SK-N-SH treated with all-trans-retinoic acid at 6 μM for 48 hours (cell line): ENCODE results near the gene SPAG4.

Experiments used
- ATAC-seq: fragments of 200-7000 bp; cut with Tn5 transposase; 3 replicates; pipeline ENCODE4 v1.9.1; 2020; ENCODE audit warnings: mild to moderate bottlenecking, moderate library complexity
- ARNTL ChIP-seq: fragments of 450-650 bp; formaldehyde crosslinking; IDR thresholded peaks from 2 replicates; pipeline ENCODE4 v1.5.0; 2020; ENCODE audit warnings: low read depth, mild to moderate bottlenecking, moderate library complexity, borderline replicate concordance
- BACH2 ChIP-seq: fragments of 250-450 bp; sonication (Bioruptor Pico); IDR thresholded peaks from 2 replicates; pipeline ENCODE4 v1.9.0; 2021; ENCODE audit warnings: mild to moderate bottlenecking, borderline replicate concordance
- CREB5 ChIP-seq: fragments of 250-450 bp; sonication (Bioruptor Pico); IDR thresholded peaks from 2 replicates; pipeline ENCODE4 v1.5.1; 2020; ENCODE audit warnings: low read depth, mild to moderate bottlenecking, moderate library complexity
- CSDC2 ChIP-seq: fragments of 250-450 bp; sonication (Bioruptor Pico); IDR thresholded peaks from 2 replicates; pipeline ENCODE4 v1.5.0; 2020; ENCODE audit warnings: mild to moderate bottlenecking, moderate library complexity
- CSRNP3 ChIP-seq: fragments of 250-450 bp; sonication (Bioruptor Pico); IDR thresholded peaks from 2 replicates; pipeline ENCODE4 v1.5.1; 2021; ENCODE audit warnings: mild to moderate bottlenecking, moderate library complexity
- ISL1 ChIP-seq: fragments of 250-450 bp; sonication (Bioruptor Pico); IDR thresholded peaks from 2 replicates; pipeline ENCODE4 v2.1.2; 2022; ENCODE audit warnings: mild to moderate bottlenecking, moderate library complexity
- OSR1 ChIP-seq: fragments of 250-450 bp; sonication (Bioruptor Pico); IDR thresholded peaks from 2 replicates; pipeline ENCODE4 v1.8.0; 2022; ENCODE audit warnings: moderate library complexity, mild to moderate bottlenecking, inconsistent platforms
- PATZ1 ChIP-seq: fragments of 250-450 bp; sonication (Bioruptor Pico); IDR thresholded peaks from 2 replicates; pipeline ENCODE4 v1.8.0; 2020; ENCODE audit warnings: mild to moderate bottlenecking, moderate library complexity, borderline replicate concordance
- POU6F1 ChIP-seq: fragments of 250-450 bp; sonication (Bioruptor Pico); IDR thresholded peaks from 2 replicates; pipeline ENCODE4 v1.8.0; 2021; ENCODE audit warnings: low read depth, mild to moderate bottlenecking, moderate library complexity, borderline replicate concordance
- PPARA ChIP-seq: fragments of 250-450 bp; sonication (Bioruptor Pico); IDR thresholded peaks from 2 replicates; pipeline ENCODE4 v1.5.0; 2020; ENCODE audit warnings: mild to moderate bottlenecking, borderline replicate concordance
- SNAI2 ChIP-seq: fragments of 250-450 bp; sonication (Bioruptor Pico); IDR thresholded peaks from 2 replicates; pipeline ENCODE4 v1.5.0; 2020; ENCODE audit warnings: mild to moderate bottlenecking, moderate library complexity
- TCF4 ChIP-seq: fragments of 250-450 bp; sonication (Bioruptor Pico); IDR thresholded peaks from 2 replicates; pipeline ENCODE4 v1.8.0; 2021; ENCODE audit warnings: mild to moderate bottlenecking, moderate library complexity, borderline replicate concordance
- TOX ChIP-seq: fragments of 250-450 bp; sonication (Bioruptor Pico); IDR thresholded peaks from 2 replicates; pipeline ENCODE4 v1.8.0; 2021; ENCODE audit warnings: mild to moderate bottlenecking, moderate library complexity, borderline replicate concordance
- ZFP3 ChIP-seq: fragments of 250-450 bp; sonication (Bioruptor Pico); IDR thresholded peaks from 2 replicates; pipeline ENCODE4 v1.5.0; 2020; ENCODE audit warnings: mild to moderate bottlenecking, moderate library complexity
- ZFP30 ChIP-seq: fragments of 450-650 bp; formaldehyde crosslinking; IDR thresholded peaks from 2 replicates; pipeline ENCODE4 v1.5.0; 2022; ENCODE audit warnings: mild to moderate bottlenecking, moderate library complexity
- ZNF565 ChIP-seq: fragments of 450-650 bp; formaldehyde crosslinking; conservative IDR thresholded peaks from 2 replicates; pipeline ENCODE4 v1.5.0; 2020; ENCODE audit warnings: low read depth, mild to moderate bottlenecking, moderate library complexity
- ZNF8 ChIP-seq: fragments of 450-650 bp; formaldehyde crosslinking; IDR thresholded peaks from 2 replicates; pipeline ENCODE4 v1.5.0; 2020; ENCODE audit warnings: mild to moderate bottlenecking, moderate library complexity

Gene SPAG4

GRCh38 chr20:35606127-35606526 lies 9.5 kb upstream of the SPAG4 start (continued):
- TF ChIP-seq POU6F1 (CRISPR knock-in tag), result no peak
- TF ChIP-seq CREB5 (CRISPR knock-in tag), result no peak
- TF ChIP-seq BACH2, result no peak
- no peak for TF ChIP-seq ARNTL
- TF ChIP-seq, all 23 proteins: peak for 0

GRCh38 chr20:35607003-35607735 lies 8.5 kb upstream of the SPAG4 start:
- TF ChIP-seq CSDC2 (CRISPR knock-in tag) (no peak), OSR1 (no peak), ZFP30 (no peak), POU6F1 (CRISPR knock-in tag) (no peak), ISL1 (CRISPR knock-in tag) (no peak), ZNF565 (CRISPR knock-in tag) (no peak), SNAI2 (CRISPR knock-in tag) (no peak), PPARA (no peak), TOX (CRISPR knock-in tag) (no peak), ZNF8 (CRISPR knock-in tag) (no peak), ZFP3 (CRISPR knock-in tag) (no peak), PATZ1 (CRISPR knock-in tag) (no peak), CSRNP3 (no peak), BACH2 (no peak), CREB5 (CRISPR knock-in tag) (no peak), TCF4 (no peak)
- ATAC-seq, result no peak

- ATAC-seq, result no peak
- TF ChIP-seq ISL1 (CRISPR knock-in tag) (no peak), TOX (CRISPR knock-in tag) (no peak), OSR1 (no peak), ZFP30 (no peak), ZNF8 (CRISPR knock-in tag) (no peak), PPARA (no peak), CREB5 (CRISPR knock-in tag) (no peak)
- TF ChIP-seq, all 23 proteins: peak for 0
Observed at GRCh38 chr20:35610833-35611427, 4.7 kb upstream of the SPAG4 start.
